Measurements from ENCODE around the gene EFR3B. TPM values are rescaled to one million over a fixed set of nuclear protein-coding genes. Genes with fewer than 3 reads are reported as not detected.
A peak's percentile ranks its signal among the peaks of the same experiment; 100 is the strongest.

EFR3B gene
- polyA plus RNA-seq, 3 donors: not detected

GRCh38 chr2:25127646-25128045 is 85.8 kb downstream of the EFR3B start:
- no peak overlapping the region for H3K27ac Mint-ChIP-seq
- peaks cover 31% of the 10 kb centered on the region for H3K4me1 Mint-ChIP-seq
- DNase-seq: no peak
- H3K4me2 ChIP-seq (replicated peaks; ENCODE audit: extremely low read depth, low read length, poor library complexity, severe bottlenecking): no peak overlapping the region
- H3K79me2 ChIP-seq (ENCODE audit: insufficient read depth, low read length): no peaks in the 10 kb centered on the region
- no peak overlapping the region for H3K4me3 ChIP-seq (replicated peaks in 1 of 3; ENCODE audit: low read depth in 2 of 3, low read length in 3 of 3)
- H3K27ac ChIP-seq (ENCODE audit: low read depth in 1 of 2, low read length in 2 of 2): no peak overlapping the region
- H3K27me3 ChIP-seq (ENCODE audit: control insufficient read depth in 2 of 2, insufficient read depth in 2 of 2, low read length in 2 of 2): peaks cover 16 to 32% of the 10 kb centered on the region in 2 donors
- peaks cover 0 to 14% (median 2%) of the 10 kb centered on the region in 7 donors for H3K9me3 Mint-ChIP-seq
- H3K9me3 ChIP-seq (replicated peaks in 1 of 2; ENCODE audit: control insufficient read depth in 1 of 2, insufficient read depth in 1 of 2, low read length in 2 of 2): peaks cover 0 to 7% of the 10 kb centered on the region in 2 donors
- peaks cover 16 to 17% of the 10 kb centered on the region in 2 donors for H3K4me1 ChIP-seq (ENCODE audit: control insufficient read depth in 1 of 2, insufficient read depth in 2 of 2, low read length in 2 of 2)
- WGBS (ENCODE audit: insufficient coverage): 87% methylated on average over 4 of the region's 5 CpGs
- H3K4me3 Mint-ChIP-seq: no peak overlapping the region
- no peak overlapping the region for H2AFZ ChIP-seq (ENCODE audit: insufficient read depth, low read depth, low read length, poor library complexity, severe bottlenecking)
- H3K36me3 ChIP-seq (replicated peaks in 1 of 2; ENCODE audit: control insufficient read depth in 1 of 2, insufficient read depth in 2 of 2, low read length in 2 of 2): no peaks in the 10 kb centered on the region
- H3K27me3 Mint-ChIP-seq (ENCODE audit: low read depth in 3 of 3): peaks cover 32 to 34% (median 33%) of the 10 kb centered on the region in 3 donors
- intact Hi-C loops (cut with micrococcal nuclease): loop anchor here (2.0 to 5.0 kb wide), 3 partner anchors 151 to 715 kb away; no protein-coding TSS in a partner anchor
- no peaks in the 10 kb centered on the region for H4K20me1 ChIP-seq (ENCODE audit: insufficient read depth, low read length)
- TF ChIP-seq CTCF (IDR thresholded peaks at IDR 0.05): no peak
- H3K36me3 Mint-ChIP-seq: peaks cover 2 to 3% of the 10 kb centered on the region in 2 donors
- H3K9ac ChIP-seq (ENCODE audit: insufficient read depth, low read length, poor library complexity, severe bottlenecking): no peak overlapping the region

DNA sequence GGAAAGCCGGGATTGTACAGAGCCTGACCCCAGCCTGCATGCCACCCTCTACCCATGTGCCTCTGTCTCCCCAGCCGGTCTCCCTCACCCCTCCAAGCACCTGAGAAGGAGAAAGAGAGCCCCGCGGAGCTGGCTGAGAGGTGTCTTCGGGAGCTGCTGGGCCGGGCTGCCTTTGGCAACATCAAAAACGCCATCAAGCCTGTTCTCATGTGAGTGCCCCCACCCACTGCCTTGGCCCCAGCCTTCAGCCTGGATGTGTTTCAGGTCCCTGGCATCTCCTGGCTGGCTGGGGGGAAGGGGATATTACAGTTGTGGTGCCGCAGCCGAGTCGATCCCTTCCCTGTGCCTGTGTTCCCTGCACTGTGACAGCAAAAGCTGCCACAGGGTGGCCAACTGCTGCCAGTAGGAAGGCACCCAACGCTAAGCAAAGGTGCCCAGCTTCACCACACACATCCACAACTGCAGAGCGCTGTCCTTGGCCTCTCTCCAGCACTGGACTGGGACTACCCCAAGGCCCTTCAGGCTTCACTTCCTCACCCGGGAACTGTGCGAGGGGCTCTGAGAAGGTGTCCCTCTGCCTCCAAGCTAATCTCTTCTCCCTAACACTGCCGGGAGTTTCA is 88.1 kb downstream of the EFR3B start:
- Histone ChIP-seq H2AFZ (ENCODE audit: insufficient read depth, low read depth, low read length, poor library complexity, severe bottlenecking) (no peak overlapping the region), H3K79me2 (ENCODE audit: insufficient read depth, low read length) (no peaks in the 10 kb centered on the region), H3K27ac (ENCODE audit: low read depth in 1 of 2, low read length in 2 of 2) (no peak overlapping the region), H3K4me1 (ENCODE audit: control insufficient read depth in 1 of 2, insufficient read depth in 2 of 2, low read length in 2 of 2) (peaks cover 13 to 16% of the 10 kb centered on the region in 2 donors), H3K4me2 (replicated peaks; ENCODE audit: extremely low read depth, low read length, poor library complexity, severe bottlenecking) (no peak overlapping the region), H3K4me3 (replicated peaks in 1 of 3; ENCODE audit: low read depth in 2 of 3, low read length in 3 of 3) (no peak overlapping the region), H3K27me3 (ENCODE audit: control insufficient read depth in 2 of 2, insufficient read depth in 2 of 2, low read length in 2 of 2) (peaks cover 22 to 53% of the 10 kb centered on the region in 2 donors), H3K9ac (ENCODE audit: insufficient read depth, low read length, poor library complexity, severe bottlenecking) (no peak overlapping the region), H3K9me3 (replicated peaks in 1 of 2; ENCODE audit: control insufficient read depth in 1 of 2, insufficient read depth in 1 of 2, low read length in 2 of 2) (peaks cover 0 to 11% of the 10 kb centered on the region in 2 donors), H3K36me3 (replicated peaks in 1 of 2; ENCODE audit: control insufficient read depth in 1 of 2, insufficient read depth in 2 of 2, low read length in 2 of 2) (no peaks in the 10 kb centered on the region), H4K20me1 (ENCODE audit: insufficient read depth, low read length) (no peaks in the 10 kb centered on the region)
- H3K4me3 Mint-ChIP-seq: peak overlapping the region in 1 of 2 donors; percentile 65
- peaks cover 51 to 56% (median 53%) of the 10 kb centered on the region in 3 donors for H3K27me3 Mint-ChIP-seq (ENCODE audit: low read depth in 3 of 3)
- no peak overlapping the region for H3K27ac Mint-ChIP-seq
- intact Hi-C loops (cut with micrococcal nuclease): loop anchor here (2.0 to 5.0 kb wide), 5 partner anchors 88 to 718 kb away; partner anchors contain the start of gene EFR3B (in 1 of the 2)
- H3K4me1 Mint-ChIP-seq: peaks cover 25% of the 10 kb centered on the region
- 89% methylated on average over 12 of the region's 15 CpGs for WGBS (ENCODE audit: insufficient coverage)
- peaks cover 3% of the 10 kb centered on the region in 2 donors for H3K36me3 Mint-ChIP-seq
- no peak for DNase-seq
- no peak for TF ChIP-seq CTCF (IDR thresholded peaks at IDR 0.05)
- peaks cover 0 to 17% (median 2%) of the 10 kb centered on the region in 7 donors for H3K9me3 Mint-ChIP-seq
